ENCODE measurements around the gene FUT6.
"Not testable (repeated sequence)": the region's sequence is repeated elsewhere in the genome, so short reads cannot be mapped to it uniquely, and the experiment has no call there.

Gene FUT6

DNA sequence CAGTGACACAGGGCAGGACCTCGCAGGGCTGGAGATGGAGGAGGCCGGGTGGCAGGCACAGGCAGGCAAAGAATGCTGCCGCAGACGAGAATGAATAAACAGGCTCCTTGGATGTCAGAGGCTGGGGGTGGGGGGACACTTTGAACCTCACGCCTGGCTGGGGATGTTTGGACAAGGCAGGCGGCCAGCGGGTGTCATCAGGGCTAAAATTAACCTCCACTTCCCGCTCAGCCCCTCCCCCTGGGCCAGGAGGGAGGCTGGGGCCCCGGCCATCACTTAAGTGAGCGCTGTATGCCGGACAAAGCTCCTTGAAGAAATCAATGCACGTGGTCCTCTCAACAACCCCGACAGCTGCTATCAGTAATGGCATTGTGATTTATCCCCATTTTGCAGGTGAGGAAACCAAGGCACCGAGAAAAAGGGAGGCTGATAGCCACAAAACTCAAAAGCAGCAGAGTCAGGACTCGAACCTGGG, 41.1 kb upstream of the FUT6 start:
- ATAC-seq (ENCODE audit: low read depth) = no peak
- Histone ChIP-seq H3K27ac (ENCODE audit: poor library complexity, severe bottlenecking) (no peak overlapping the region), H3K4me1 (ENCODE audit: insufficient read depth, poor library complexity, severe bottlenecking) (no peaks in the 10 kb centered on the region), H3K27me3 (ENCODE audit: insufficient read depth, poor library complexity, severe bottlenecking) (no peaks in the 10 kb centered on the region), H3K9me3 (ENCODE audit: severe bottlenecking) (no peaks in the 10 kb centered on the region), H3K36me3 (ENCODE audit: low read depth) (no peaks in the 10 kb centered on the region), H3K4me3 (ENCODE audit: severe bottlenecking) (no peak overlapping the region)
- no peak for DNase-seq (ENCODE audit: low spot score)
- TF ChIP-seq, protein P1, sequence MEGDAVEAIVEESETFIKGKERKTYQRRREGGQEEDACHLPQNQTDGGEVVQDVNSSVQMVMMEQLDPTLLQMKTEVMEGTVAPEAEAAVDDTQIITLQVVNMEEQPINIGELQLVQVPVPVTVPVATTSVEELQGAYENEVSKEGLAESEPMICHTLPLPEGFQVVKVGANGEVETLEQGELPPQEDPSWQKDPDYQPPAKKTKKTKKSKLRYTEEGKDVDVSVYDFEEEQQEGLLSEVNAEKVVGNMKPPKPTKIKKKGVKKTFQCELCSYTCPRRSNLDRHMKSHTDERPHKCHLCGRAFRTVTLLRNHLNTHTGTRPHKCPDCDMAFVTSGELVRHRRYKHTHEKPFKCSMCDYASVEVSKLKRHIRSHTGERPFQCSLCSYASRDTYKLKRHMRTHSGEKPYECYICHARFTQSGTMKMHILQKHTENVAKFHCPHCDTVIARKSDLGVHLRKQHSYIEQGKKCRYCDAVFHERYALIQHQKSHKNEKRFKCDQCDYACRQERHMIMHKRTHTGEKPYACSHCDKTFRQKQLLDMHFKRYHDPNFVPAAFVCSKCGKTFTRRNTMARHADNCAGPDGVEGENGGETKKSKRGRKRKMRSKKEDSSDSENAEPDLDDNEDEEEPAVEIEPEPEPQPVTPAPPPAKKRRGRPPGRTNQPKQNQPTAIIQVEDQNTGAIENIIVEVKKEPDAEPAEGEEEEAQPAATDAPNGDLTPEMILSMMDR (IDR thresholded peaks at IDR 0.05; ENCODE audit: poor library complexity, severe bottlenecking) = no peak

DNA sequence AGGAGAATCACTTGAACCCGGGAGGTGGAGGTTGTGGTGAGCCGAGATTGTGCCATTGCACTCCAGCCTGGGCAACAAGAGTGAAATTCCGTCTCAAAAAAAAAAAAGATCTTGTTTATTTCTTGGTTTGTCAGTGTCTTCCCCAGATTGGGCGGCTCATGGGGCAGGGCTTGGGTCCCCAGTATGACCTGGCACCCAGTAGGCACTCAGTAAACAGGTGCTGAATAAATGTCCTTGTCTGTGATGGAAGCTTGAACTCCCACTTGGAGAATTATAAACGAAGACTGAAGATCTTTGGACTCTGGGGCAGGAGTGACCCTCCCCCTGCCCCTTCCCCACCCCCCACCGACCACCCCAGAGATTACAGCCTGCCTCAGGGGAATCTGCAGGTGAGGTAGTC, 40.7 kb upstream of the FUT6 start:
- DNase-seq (ENCODE audit: low spot score) (no peak), ATAC-seq (ENCODE audit: low read depth) (no peak)
- Histone ChIP-seq H3K27me3 (ENCODE audit: insufficient read depth, poor library complexity, severe bottlenecking) (no peaks in the 10 kb centered on the region), H3K27ac (ENCODE audit: poor library complexity, severe bottlenecking) (no peak overlapping the region), H3K9me3 (ENCODE audit: severe bottlenecking) (no peaks in the 10 kb centered on the region), H3K4me1 (ENCODE audit: insufficient read depth, poor library complexity, severe bottlenecking) (no peaks in the 10 kb centered on the region), H3K4me3 (ENCODE audit: severe bottlenecking) (no peak overlapping the region), H3K36me3 (ENCODE audit: low read depth) (no peaks in the 10 kb centered on the region)
- TF ChIP-seq, protein P1 (IDR thresholded peaks at IDR 0.05; ENCODE audit: poor library complexity, severe bottlenecking) = no peak

DNA sequence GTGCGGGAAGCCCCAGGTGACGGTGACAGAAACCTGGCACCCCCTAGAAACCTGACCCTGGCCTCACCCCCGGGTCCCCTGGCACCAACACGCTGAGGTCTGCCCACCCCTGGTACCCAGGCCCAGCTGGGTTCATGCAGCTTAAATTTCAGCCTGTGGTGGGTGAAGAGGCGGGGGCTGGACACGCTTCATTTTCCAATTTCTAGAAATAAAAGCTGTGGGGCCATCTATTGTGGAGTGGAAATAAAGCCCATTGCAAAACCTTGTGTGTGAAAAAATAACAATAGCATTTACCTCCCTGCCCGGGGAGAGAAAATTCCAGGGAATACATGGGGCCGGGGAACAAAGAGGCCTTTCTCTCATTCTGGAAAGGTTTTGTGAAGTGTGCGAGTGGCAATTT, 38.4 kb upstream of the FUT6 start:
- no peaks in the 10 kb centered on the region for H3K27me3 ChIP-seq (ENCODE audit: insufficient read depth, poor library complexity, severe bottlenecking)
- no peak overlapping the region for H3K27ac ChIP-seq (ENCODE audit: poor library complexity, severe bottlenecking)
- ATAC-seq (ENCODE audit: low read depth) = no peak
- no peaks in the 10 kb centered on the region for H3K9me3 ChIP-seq (ENCODE audit: severe bottlenecking)
- no peaks in the 10 kb centered on the region for H3K36me3 ChIP-seq (ENCODE audit: low read depth)
- TF ChIP-seq, protein P1 (IDR thresholded peaks at IDR 0.05; ENCODE audit: poor library complexity, severe bottlenecking) = no peak
- no peaks in the 10 kb centered on the region for H3K4me1 ChIP-seq (ENCODE audit: insufficient read depth, poor library complexity, severe bottlenecking)
- no peak for DNase-seq (ENCODE audit: low spot score)
- no peak overlapping the region for H3K4me3 ChIP-seq (ENCODE audit: severe bottlenecking)

DNA sequence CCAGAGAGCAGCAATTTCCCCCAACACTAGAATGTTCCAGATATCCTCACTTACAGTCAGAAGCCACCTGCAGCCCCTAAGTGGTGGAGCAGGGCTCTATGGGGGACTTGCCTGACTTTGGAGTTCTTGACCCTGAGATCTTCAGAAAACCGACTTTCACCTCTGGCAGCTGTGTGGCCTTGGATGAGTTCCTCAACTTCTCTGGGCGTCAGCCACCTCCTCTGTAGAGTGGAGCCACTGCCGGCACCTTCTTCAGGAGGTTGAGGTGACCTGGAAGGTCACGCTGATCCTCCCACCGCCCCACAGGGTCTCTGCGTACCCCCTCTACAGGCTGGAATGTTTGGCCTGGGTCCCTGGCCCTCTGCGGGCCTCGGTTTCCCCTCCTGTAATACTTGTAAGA, 37.9 kb upstream of the FUT6 start:
- Histone ChIP-seq H3K27me3 (ENCODE audit: insufficient read depth, poor library complexity, severe bottlenecking) (no peaks in the 10 kb centered on the region), H3K9me3 (ENCODE audit: severe bottlenecking) (no peaks in the 10 kb centered on the region), H3K4me1 (ENCODE audit: insufficient read depth, poor library complexity, severe bottlenecking) (no peaks in the 10 kb centered on the region), H3K27ac (ENCODE audit: poor library complexity, severe bottlenecking) (no peak overlapping the region), H3K36me3 (ENCODE audit: low read depth) (no peaks in the 10 kb centered on the region), H3K4me3 (ENCODE audit: severe bottlenecking) (no peak overlapping the region)
- TF ChIP-seq, protein P1 (IDR thresholded peaks at IDR 0.05; ENCODE audit: poor library complexity, severe bottlenecking) = no peak
- ATAC-seq (ENCODE audit: low read depth) (no peak), DNase-seq (ENCODE audit: low spot score) (no peak)

DNA sequence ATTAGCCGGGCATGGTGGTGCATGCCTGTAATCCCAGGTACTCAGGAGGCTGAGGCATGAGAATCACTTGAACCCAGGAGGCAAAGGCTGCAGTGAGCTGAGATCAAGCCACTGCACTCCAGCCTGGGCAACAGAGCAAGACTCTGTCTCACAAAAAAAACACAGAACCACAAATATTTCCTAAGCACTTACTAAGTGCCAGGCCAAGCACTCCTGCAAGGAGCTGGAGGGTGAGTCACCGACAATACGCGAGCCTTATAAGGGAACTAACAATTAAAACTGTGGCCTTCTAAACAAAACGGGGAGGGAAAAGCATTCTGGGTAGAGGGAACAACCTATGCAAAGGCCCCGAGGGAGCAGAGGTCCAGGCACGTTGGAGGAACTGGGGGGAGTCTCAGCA, 35.0 kb upstream of the FUT6 start:
- H3K9me3 ChIP-seq (ENCODE audit: severe bottlenecking); H3K4me3 ChIP-seq (ENCODE audit: severe bottlenecking); ATAC-seq (ENCODE audit: low read depth); H3K36me3 ChIP-seq (ENCODE audit: low read depth); H3K4me1 ChIP-seq (ENCODE audit: insufficient read depth, poor library complexity, severe bottlenecking); H3K27ac ChIP-seq (ENCODE audit: poor library complexity, severe bottlenecking); DNase-seq (ENCODE audit: low spot score); H3K27me3 ChIP-seq (ENCODE audit: insufficient read depth, poor library complexity, severe bottlenecking): not testable (repeated sequence)

All from RWPE2 (cell line).